B cell (primary cell): ENCODE results near the gene CTSG.

ENCODE experiments used
- CTCF ChIP-seq: fragments of 200-600 bp; IDR thresholded peaks from one replicate; pipeline ENCODE4 v1.8.0; 2022; ENCODE audit warnings: antibody characterized with exemption, mild to moderate bottlenecking
- EZH2 ChIP-seq: IDR thresholded peaks from 2 replicates; pipeline ENCODE4 v1.6.1; 2012; ENCODE audit warnings: borderline replicate concordance, low read depth, mild to moderate bottlenecking, moderate library complexity, low read length; ENCODE audit not compliant: insufficient read depth, poor library complexity, severe bottlenecking

GRCh38 chr14:24612196-24612595 lies 36.1 kb upstream of the CTSG start:
- TF ChIP-seq CTCF (no peak), EZH2 (no peak)
